Loucy (cell line): ENCODE measurements around the gene FBXL14.

ENCODE experiments used
- H2AFZ ChIP-seq: fragments of 200-600 bp; sonication (generic); 2 replicates; pipeline ENCODE4 v1.6.0; 2016; ENCODE audit warnings: antibody characterized with exemption, mild to moderate bottlenecking, low read length, moderate library complexity
- H3F3A ChIP-seq: fragments of 200-600 bp; 2 replicates; pipeline ENCODE4 v1.6.0; 2016; ENCODE audit warnings: antibody characterized with exemption, low read depth, mild to moderate bottlenecking
- H3K27me3 ChIP-seq: fragments of 200-600 bp; sonication (generic); 2 replicates; pipeline ENCODE4 v1.6.1; 2014; ENCODE audit warnings: low read length, mild to moderate bottlenecking; ENCODE audit not compliant: insufficient read depth, poor library complexity, severe bottlenecking
- H3K36me3 ChIP-seq: fragments of 200-600 bp; sonication (generic); 2 replicates; pipeline ENCODE4 v1.6.1; 2016; ENCODE audit warnings: low read length; ENCODE audit not compliant: insufficient read depth
- H3K4me1 ChIP-seq: fragments of 200-600 bp; sonication (generic); 2 replicates; pipeline ENCODE4 v1.5.1; 2014; ENCODE audit warnings: low read length, mild to moderate bottlenecking; ENCODE audit not compliant: insufficient read depth, poor library complexity, severe bottlenecking
- H3K4me2 ChIP-seq: fragments of 200-600 bp; sonication (generic); 2 replicates; pipeline ENCODE4 v1.6.0; 2014; ENCODE audit warnings: antibody characterized with exemption, low read length, low read depth, mild to moderate bottlenecking; ENCODE audit not compliant: poor library complexity, severe bottlenecking
- H3K4me3 ChIP-seq: fragments of 200-600 bp; sonication (generic); 2 replicates; pipeline ENCODE4 v1.5.1; 2014; ENCODE audit warnings: low read length, mild to moderate bottlenecking, mixed read lengths; ENCODE audit not compliant: poor library complexity, severe bottlenecking
- H3K79me2 ChIP-seq: fragments of 200-600 bp; sonication (generic); 2 replicates; pipeline ENCODE4 v1.6.1; 2014; ENCODE audit warnings: low read length; ENCODE audit not compliant: insufficient read depth
- H3K9ac ChIP-seq: fragments of 200-600 bp; sonication (generic); 2 replicates; pipeline ENCODE4 v1.6.0; 2014; ENCODE audit warnings: mild to moderate bottlenecking, low read depth, low read length, moderate library complexity; ENCODE audit not compliant: poor library complexity, severe bottlenecking
- H3K9me2 ChIP-seq: fragments of 200-600 bp; sonication (generic); replicated peaks from 2 replicates; pipeline ENCODE4 v1.6.1; 2016; ENCODE audit warnings: low read depth, low read length, mixed read lengths
- H3K9me3 ChIP-seq: fragments of 200-600 bp; sonication (generic); 2 replicates; pipeline ENCODE4 v1.6.1; 2014; ENCODE audit warnings: mild to moderate bottlenecking, antibody characterized with exemption, low read length, low read depth; ENCODE audit not compliant: insufficient read depth
- H4K20me1 ChIP-seq: fragments of 200-600 bp; sonication (generic); 2 replicates; pipeline ENCODE4 v1.6.0; 2014; ENCODE audit warnings: antibody characterized with exemption, low read length, mild to moderate bottlenecking; ENCODE audit not compliant: insufficient read depth, poor library complexity, severe bottlenecking
- EZH2phosphoT487 ChIP-seq: fragments of 200-600 bp; IDR thresholded peaks from 2 replicates; pipeline ENCODE4 v1.6.1; 2018; ENCODE audit warnings: antibody characterized with exemption, mild to moderate bottlenecking, moderate library complexity, borderline replicate concordance
- TF ChIP-seq, protein P1 (sequence below): fragments of 200-600 bp; sonication (generic); conservative IDR thresholded peaks from 2 replicates; pipeline ENCODE4 v1.5.1; 2014; ENCODE audit warnings: mild to moderate bottlenecking, antibody characterized with exemption, low read length

FBXL14 gene

DNA sequence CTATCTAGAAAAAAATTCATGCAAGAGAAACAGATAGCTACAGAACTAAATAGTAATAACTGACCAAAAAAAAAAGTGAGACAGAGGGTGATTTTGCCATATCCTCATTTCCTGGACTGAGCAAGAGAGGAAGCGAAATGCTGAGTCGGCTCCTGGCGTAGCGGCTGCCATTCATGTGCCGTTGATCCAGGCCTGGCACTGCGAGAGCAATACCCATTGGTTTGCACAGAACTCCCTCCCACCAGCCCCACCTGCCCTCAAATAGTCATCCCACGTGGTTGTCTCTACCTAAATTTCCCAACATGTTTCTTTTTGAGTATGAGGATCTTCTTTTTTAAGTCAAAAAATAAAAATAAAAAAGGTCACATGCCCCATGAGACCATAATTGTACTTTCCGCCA lies 25.2 kb upstream of the FBXL14 start:
- Histone ChIP-seq H3K79me2 (no peaks in the 10 kb centered on the region), H3K4me1 (peaks cover 15% of the 10 kb centered on the region), H3K9ac (no peak overlapping the region)

DNA sequence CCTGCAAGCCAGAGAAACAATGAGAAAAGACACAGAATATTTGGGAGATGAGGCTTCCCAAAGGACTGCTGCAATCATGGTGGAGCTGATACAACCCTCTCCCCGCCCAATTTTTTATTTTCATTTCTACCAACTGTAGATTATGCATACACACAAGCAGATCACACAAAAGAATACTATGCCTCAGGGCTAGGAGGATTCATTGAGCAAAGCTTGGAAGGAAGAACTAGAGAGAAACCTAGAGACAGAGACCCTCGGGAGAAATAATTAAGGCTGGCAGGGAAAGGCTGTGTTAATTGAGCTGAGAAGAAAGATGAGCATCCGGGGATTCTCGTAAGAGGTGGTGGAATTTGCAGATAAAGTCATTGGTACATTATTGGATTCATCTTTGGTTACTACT lies 24.8 kb upstream of the FBXL14 start:
- Histone ChIP-seq H3K4me2 (no peak overlapping the region), H3K27me3 (no peaks in the 10 kb centered on the region), H3K9me2 (no peaks in the 10 kb centered on the region), H3F3A (no peaks in the 10 kb centered on the region), H2AFZ (no peak overlapping the region), H3K9ac (no peak overlapping the region), H3K4me1 (peaks cover 15% of the 10 kb centered on the region), H3K9me3 (no peaks in the 10 kb centered on the region), H3K4me3 (no peak overlapping the region), H4K20me1 (no peaks in the 10 kb centered on the region), H3K79me2 (no peaks in the 10 kb centered on the region), H3K36me3 (no peaks in the 10 kb centered on the region)
- TF ChIP-seq EZH2phosphoT487, result no peak
- TF ChIP-seq, protein P1, sequence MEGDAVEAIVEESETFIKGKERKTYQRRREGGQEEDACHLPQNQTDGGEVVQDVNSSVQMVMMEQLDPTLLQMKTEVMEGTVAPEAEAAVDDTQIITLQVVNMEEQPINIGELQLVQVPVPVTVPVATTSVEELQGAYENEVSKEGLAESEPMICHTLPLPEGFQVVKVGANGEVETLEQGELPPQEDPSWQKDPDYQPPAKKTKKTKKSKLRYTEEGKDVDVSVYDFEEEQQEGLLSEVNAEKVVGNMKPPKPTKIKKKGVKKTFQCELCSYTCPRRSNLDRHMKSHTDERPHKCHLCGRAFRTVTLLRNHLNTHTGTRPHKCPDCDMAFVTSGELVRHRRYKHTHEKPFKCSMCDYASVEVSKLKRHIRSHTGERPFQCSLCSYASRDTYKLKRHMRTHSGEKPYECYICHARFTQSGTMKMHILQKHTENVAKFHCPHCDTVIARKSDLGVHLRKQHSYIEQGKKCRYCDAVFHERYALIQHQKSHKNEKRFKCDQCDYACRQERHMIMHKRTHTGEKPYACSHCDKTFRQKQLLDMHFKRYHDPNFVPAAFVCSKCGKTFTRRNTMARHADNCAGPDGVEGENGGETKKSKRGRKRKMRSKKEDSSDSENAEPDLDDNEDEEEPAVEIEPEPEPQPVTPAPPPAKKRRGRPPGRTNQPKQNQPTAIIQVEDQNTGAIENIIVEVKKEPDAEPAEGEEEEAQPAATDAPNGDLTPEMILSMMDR, result no peak

More for the DNA sequence above, 25.2 kb upstream of the FBXL14 start:
- TF ChIP-seq EZH2phosphoT487, result no peak
- TF ChIP-seq, protein P1, result no peak
- Histone ChIP-seq H3K4me2 (peak overlapping the region; percentile 10), H3K9me2 (no peaks in the 10 kb centered on the region), H3K36me3 (no peaks in the 10 kb centered on the region), H3F3A (no peaks in the 10 kb centered on the region), H4K20me1 (no peaks in the 10 kb centered on the region), H3K4me3 (no peak overlapping the region), H3K27me3 (no peaks in the 10 kb centered on the region), H3K9me3 (no peaks in the 10 kb centered on the region), H2AFZ (no peak overlapping the region)

DNA sequence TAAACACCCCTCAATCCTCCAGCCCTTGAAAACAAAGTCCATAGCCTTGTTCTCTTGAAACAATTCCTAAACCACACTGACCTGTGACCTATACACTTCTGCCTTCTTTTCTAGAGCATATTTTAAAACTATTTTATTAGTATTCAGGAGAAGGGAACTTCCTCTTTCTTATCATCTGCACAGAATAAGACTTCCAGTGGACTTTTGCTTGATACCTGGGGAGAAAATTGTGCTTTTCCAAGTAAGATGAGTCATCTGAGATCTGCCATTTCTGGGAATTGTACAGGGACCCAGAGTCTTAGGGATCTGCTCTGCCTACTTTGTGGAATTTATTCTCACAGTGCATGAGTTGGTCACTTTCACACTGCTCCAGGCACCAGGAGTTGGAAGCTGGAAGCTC lies 24.1 kb upstream of the FBXL14 start:
- H3K4me3 ChIP-seq, result no peak overlapping the region
- H4K20me1 ChIP-seq, result no peaks in the 10 kb centered on the region
- no peaks in the 10 kb centered on the region for H3K9me3 ChIP-seq
- H2AFZ ChIP-seq, result no peak overlapping the region
- H3K27me3 ChIP-seq, result no peaks in the 10 kb centered on the region
- no peaks in the 10 kb centered on the region for H3K9me2 ChIP-seq
- H3F3A ChIP-seq, result no peaks in the 10 kb centered on the region
- no peaks in the 10 kb centered on the region for H3K79me2 ChIP-seq
- H3K4me2 ChIP-seq, result no peak overlapping the region
- H3K4me1 ChIP-seq, result peaks cover 15% of the 10 kb centered on the region
- no peaks in the 10 kb centered on the region for H3K36me3 ChIP-seq
- TF ChIP-seq, protein P1, result no peak
- TF ChIP-seq EZH2phosphoT487, result no peak
- H3K9ac ChIP-seq, result no peak overlapping the region
